Measurements from ENCODE around the gene LMNTD2. TPM values are rescaled to one million over a fixed set of nuclear protein-coding genes. Genes with fewer than 3 reads are reported as not detected.

The LMNTD2 gene
- total and polyA plus RNA-seq, 2 of the 13 experiments (the other 11 are each of a cell fraction or from before 2014, with no cell fraction given) = 1.1 to 3.1 TPM

- TF ChIP-seq IRF9 (CRISPR knock-in tag; IDR thresholded peaks at IDR 0.05; ENCODE audit: borderline replicate concordance) (peak; percentile 40; the same call in 1 of the 2 replicates), ZNF501 (CRISPR knock-in tag; IDR thresholded peaks at IDR 0.05) (peak; percentile 76), MNT (IDR thresholded peaks at IDR 0.05) (peak; percentile 97), PTBP1 (IDR thresholded peaks at IDR 0.05; ENCODE audit: low read depth, low read length, poor library complexity, severe bottlenecking) (no peak), ZNF124 (CRISPR knock-in tag; IDR thresholded peaks at IDR 0.05) (0 out of 2 replicates have a peak, but pooled peaks have one; percentile 51), HNRNPUL1 (IDR thresholded peaks at IDR 0.05; ENCODE audit: low read depth, low read length) (no peak), ZSCAN22 (CRISPR knock-in tag; IDR thresholded peaks at IDR 0.05) (no peak), ZNF24 (IDR thresholded peaks at IDR 0.05) (no peak), MXI1 (IDR thresholded peaks at IDR 0.05; ENCODE audit: borderline replicate concordance, low read depth, low read length) (peak; percentile 96), NR1H2 (CRISPR knock-in tag; IDR thresholded peaks at IDR 0.05; ENCODE audit: borderline replicate concordance, low read depth) (no peak), ZNF468 (CRISPR knock-in tag; IDR thresholded peaks at IDR 0.05) (peak; percentile 84; the same call in 1 of the 2 replicates), KAT8 (CRISPR knock-in tag; IDR thresholded peaks at IDR 0.05) (no peak), MLX (CRISPR knock-in tag; IDR thresholded peaks at IDR 0.05) (0 out of 2 replicates have a peak, but pooled peaks have one; percentile 46), SETDB1 (CRISPR knock-in tag; IDR thresholded peaks at IDR 0.05; ENCODE audit: borderline replicate concordance) (no peak), ZNF329 (CRISPR knock-in tag; IDR thresholded peaks at IDR 0.05; ENCODE audit: low read depth) (no peak)
- TF ChIP-seq, protein P1, sequence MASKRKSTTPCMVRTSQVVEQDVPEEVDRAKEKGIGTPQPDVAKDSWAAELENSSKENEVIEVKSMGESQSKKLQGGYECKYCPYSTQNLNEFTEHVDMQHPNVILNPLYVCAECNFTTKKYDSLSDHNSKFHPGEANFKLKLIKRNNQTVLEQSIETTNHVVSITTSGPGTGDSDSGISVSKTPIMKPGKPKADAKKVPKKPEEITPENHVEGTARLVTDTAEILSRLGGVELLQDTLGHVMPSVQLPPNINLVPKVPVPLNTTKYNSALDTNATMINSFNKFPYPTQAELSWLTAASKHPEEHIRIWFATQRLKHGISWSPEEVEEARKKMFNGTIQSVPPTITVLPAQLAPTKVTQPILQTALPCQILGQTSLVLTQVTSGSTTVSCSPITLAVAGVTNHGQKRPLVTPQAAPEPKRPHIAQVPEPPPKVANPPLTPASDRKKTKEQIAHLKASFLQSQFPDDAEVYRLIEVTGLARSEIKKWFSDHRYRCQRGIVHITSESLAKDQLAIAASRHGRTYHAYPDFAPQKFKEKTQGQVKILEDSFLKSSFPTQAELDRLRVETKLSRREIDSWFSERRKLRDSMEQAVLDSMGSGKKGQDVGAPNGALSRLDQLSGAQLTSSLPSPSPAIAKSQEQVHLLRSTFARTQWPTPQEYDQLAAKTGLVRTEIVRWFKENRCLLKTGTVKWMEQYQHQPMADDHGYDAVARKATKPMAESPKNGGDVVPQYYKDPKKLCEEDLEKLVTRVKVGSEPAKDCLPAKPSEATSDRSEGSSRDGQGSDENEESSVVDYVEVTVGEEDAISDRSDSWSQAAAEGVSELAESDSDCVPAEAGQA (IDR thresholded peaks at IDR 0.05; ENCODE audit: low read depth) = peak; percentile 67; the same call in 1 of the 2 replicates
- TF ChIP-seq, protein P1 (CRISPR knock-in tag; IDR thresholded peaks at IDR 0.05; ENCODE audit: borderline replicate concordance) = no peak
- TF ChIP-seq, protein P2, sequence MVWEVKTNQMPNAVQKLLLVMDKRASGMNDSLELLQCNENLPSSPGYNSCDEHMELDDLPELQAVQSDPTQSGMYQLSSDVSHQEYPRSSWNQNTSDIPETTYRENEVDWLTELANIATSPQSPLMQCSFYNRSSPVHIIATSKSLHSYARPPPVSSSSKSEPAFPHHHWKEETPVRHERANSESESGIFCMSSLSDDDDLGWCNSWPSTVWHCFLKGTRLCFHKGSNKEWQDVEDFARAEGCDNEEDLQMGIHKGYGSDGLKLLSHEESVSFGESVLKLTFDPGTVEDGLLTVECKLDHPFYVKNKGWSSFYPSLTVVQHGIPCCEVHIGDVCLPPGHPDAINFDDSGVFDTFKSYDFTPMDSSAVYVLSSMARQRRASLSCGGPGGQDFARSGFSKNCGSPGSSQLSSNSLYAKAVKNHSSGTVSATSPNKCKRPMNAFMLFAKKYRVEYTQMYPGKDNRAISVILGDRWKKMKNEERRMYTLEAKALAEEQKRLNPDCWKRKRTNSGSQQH (CRISPR knock-in tag; IDR thresholded peaks at IDR 0.05; ENCODE audit: low read depth) = no peak
These were observed 23.5 kb downstream of the LMNTD2 start, which contains the start of gene LRRC56 (continued) for GRCh38 chr11:536841-537621.

All from HepG2 (cell line).